ES-I3 (cell line): Measurements from ENCODE around the gene CHST11.

Source experiments
- H3K36me3 ChIP-seq: 2 replicates; pipeline ENCODE4 v1.6.1; 2013; ENCODE audit warnings: mild to moderate bottlenecking, low read length, control low read depth, moderate library complexity; ENCODE audit not compliant: insufficient read depth
- H3K4me1 ChIP-seq: 2 replicates; pipeline ENCODE4 v1.6.1; 2013; ENCODE audit warnings: mild to moderate bottlenecking, control low read depth, low read length; ENCODE audit not compliant: insufficient read depth
- H3K9ac ChIP-seq: 2 replicates; pipeline ENCODE4 v1.6.1; 2013; ENCODE audit warnings: low read depth, mild to moderate bottlenecking, low read length, moderate library complexity
- H3K9me3 ChIP-seq: 2 replicates; pipeline ENCODE4 v1.6.1; 2013; ENCODE audit warnings: mild to moderate bottlenecking, low read length, moderate library complexity; ENCODE audit not compliant: control insufficient read depth, insufficient read depth

Gene CHST11

GRCh38 chr12:104683831-104684503, 227.2 kb downstream of the CHST11 start:
- no peaks in the 10 kb centered on the region for H3K4me1 ChIP-seq
- no peaks in the 10 kb centered on the region for H3K9me3 ChIP-seq
- no peak overlapping the region for H3K9ac ChIP-seq
- no peaks in the 10 kb centered on the region for H3K36me3 ChIP-seq

- H3K9me3 ChIP-seq: no peaks in the 10 kb centered on the region
- no peaks in the 10 kb centered on the region for H3K4me1 ChIP-seq
- no peaks in the 10 kb centered on the region for H3K36me3 ChIP-seq
- no peak overlapping the region for H3K9ac ChIP-seq
Observed at GRCh38 chr12:104684884-104685283, 228.1 kb downstream of the CHST11 start.

GRCh38 chr12:104685366-104685765, 228.6 kb downstream of the CHST11 start:
- H3K4me1 ChIP-seq: no peaks in the 10 kb centered on the region
- H3K9me3 ChIP-seq: no peaks in the 10 kb centered on the region
- no peaks in the 10 kb centered on the region for H3K36me3 ChIP-seq
- H3K9ac ChIP-seq: no peak overlapping the region

GRCh38 chr12:104686196-104686595, 229.4 kb downstream of the CHST11 start:
- no peaks in the 10 kb centered on the region for H3K4me1 ChIP-seq
- no peaks in the 10 kb centered on the region for H3K9me3 ChIP-seq
- H3K9ac ChIP-seq: no peak overlapping the region
- no peaks in the 10 kb centered on the region for H3K36me3 ChIP-seq

DNA sequence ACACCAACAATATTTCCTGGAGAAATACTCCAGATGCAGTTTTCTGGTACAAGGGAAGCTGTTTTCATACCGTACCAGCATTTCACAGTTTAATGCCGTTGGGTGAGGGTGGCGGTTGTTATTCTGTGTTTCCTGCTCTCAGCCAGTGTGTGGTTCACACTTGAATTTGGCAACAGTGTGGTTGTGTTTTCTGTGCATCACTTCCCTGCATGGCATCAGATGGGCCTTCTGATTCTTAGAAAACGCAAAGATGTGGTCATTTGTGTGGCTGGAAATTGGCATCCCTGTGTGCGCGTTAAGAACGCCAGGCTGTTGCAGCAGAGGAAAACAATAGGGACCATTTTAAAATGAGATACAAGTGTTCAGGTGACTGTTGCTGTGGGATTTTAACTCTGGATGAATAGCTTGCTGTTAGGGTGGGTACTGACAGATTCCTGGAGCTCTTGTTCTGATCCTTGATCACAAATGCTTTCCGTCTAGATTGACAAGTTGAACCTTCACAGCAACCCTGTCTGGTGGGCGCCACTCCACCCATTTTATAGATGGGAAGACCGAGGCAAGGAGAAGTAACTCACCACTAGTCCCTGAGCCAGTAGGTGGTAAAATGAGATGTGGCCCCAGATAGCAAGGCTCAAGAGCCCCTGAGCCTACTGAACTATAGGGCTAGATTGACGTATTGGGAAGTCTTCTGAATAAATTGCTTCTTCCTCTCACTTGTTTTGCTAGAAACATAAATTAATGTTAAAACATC, 231.2 kb downstream of the CHST11 start:
- peaks cover 4% of the 10 kb centered on the region; the same call in 1 of the 2 replicates for H3K9me3 ChIP-seq
- no peaks in the 10 kb centered on the region for H3K4me1 ChIP-seq
- H3K36me3 ChIP-seq: no peaks in the 10 kb centered on the region
- no peak overlapping the region for H3K9ac ChIP-seq

- Histone ChIP-seq H3K4me1 (0 out of 2 replicates have a peak, but pooled peaks cover 5% of the 10 kb centered on the region), H3K36me3 (no peaks in the 10 kb centered on the region), H3K9ac (no peak overlapping the region), H3K9me3 (peaks cover 4% of the 10 kb centered on the region; the same call in 1 of the 2 replicates)
Observed at GRCh38 chr12:104689635-104690034, 232.9 kb downstream of the CHST11 start.

DNA sequence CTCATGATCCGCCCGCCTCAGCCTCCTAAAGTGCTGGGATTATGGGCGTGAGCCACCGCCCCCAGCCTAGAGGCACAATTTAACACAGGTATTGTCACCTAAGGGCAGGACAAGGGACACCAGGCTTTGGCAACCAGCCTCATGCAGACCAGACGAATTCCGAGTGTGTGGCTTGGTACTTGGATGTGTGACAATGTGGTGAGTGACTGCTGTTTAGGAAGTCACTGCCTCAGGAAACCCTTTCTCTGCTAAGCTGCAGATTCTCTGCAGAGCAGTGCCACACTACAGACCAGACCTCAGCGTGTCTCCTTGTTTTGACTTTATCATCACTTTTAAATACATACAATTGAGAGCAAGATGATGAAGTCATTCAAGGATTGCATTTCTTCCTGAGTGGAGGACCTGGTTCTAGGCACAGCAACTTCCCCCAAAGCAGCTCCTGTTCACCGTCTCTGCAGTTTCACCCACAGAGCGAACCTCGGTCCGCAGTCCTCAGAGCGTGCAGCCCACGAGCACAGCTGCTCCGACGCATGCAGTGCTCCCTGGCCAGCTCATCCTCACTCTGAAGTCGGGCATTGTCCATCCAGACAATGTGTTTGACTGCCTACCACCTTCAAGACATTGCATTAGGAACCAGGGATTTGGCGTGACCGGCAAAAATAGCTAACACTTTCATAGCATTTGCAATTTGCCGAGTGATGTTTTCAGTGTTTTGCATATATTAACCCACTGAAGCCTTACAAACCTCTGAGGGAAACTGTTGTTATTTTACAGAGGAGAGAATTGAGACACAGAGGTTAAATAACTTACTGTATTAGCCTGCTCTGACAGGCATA, 235.2 kb downstream of the CHST11 start:
- peaks cover 4% of the 10 kb centered on the region; the same call in 1 of the 2 replicates for H3K9me3 ChIP-seq
- no peaks in the 10 kb centered on the region for H3K36me3 ChIP-seq
- no peak overlapping the region for H3K9ac ChIP-seq
- peaks cover 10% of the 10 kb centered on the region; the same call in 1 of the 2 replicates for H3K4me1 ChIP-seq

DNA sequence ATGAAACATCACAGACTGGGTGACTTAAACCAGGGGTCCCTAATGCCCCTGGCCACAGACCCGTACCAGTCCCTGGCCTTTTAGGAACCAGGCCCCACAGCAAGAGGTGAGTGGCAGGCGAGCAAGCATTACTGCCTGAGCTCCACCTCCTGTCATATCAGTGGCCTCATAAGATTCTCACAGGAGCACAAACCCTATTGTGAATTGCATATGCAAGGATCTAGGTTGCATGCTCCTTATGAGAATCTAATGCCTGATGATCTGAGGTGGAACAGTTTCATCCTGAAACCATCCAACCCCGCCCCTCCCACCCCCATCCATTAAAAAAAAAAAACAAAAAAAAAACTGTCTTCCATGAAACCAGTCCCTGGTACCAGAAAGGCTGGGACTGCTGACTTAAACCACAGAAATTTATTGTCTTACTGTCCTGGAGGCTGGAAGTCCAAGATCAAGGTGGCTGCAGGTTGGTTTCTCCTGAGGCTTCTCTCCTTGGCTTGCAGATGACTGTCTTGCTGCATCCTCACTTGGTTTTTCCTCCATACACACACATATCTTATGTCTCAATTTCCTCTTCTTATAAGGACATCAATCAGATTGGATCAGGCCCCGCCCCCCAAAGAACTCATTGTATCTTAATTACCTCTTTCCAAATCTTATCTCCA, 235.9 kb downstream of the CHST11 start:
- Histone ChIP-seq H3K9me3 (peaks cover 4% of the 10 kb centered on the region; the same call in 1 of the 2 replicates), H3K4me1 (peaks cover 10% of the 10 kb centered on the region; the same call in 1 of the 2 replicates), H3K36me3 (no peaks in the 10 kb centered on the region), H3K9ac (no peak overlapping the region)

GRCh38 chr12:104693493-104693892, 236.7 kb downstream of the CHST11 start:
- H3K4me1 ChIP-seq: peaks cover 10% of the 10 kb centered on the region; the same call in 1 of the 2 replicates
- H3K9ac ChIP-seq: no peak overlapping the region
- H3K9me3 ChIP-seq: peaks cover 4% of the 10 kb centered on the region; the same call in 1 of the 2 replicates
- H3K36me3 ChIP-seq: no peaks in the 10 kb centered on the region

DNA sequence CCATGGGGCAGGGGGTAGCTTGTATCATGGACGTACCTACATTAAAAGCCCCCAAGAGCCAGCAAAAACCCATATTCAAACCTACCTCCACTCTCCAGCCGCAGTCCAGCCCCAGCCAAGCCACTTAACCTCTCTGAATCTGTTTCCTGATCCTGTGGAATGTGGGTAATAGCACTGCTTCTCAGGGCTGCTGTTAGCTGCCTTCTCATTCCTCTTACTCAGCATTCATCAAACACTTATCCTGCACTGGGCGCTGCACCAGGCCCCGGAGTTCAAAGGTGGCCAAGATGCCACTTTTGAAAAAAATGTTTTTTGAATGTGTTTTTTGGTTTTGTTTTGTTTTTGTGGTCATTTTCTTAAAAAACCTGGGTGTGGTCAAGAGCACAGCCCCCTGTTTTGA, 237.4 kb downstream of the CHST11 start:
- H3K9me3 ChIP-seq: peaks cover 4% of the 10 kb centered on the region; the same call in 1 of the 2 replicates
- peaks cover 10% of the 10 kb centered on the region; the same call in 1 of the 2 replicates for H3K4me1 ChIP-seq
- no peak overlapping the region for H3K9ac ChIP-seq
- H3K36me3 ChIP-seq: no peaks in the 10 kb centered on the region

- peaks cover 10% of the 10 kb centered on the region; the same call in 1 of the 2 replicates for H3K4me1 ChIP-seq
- H3K9ac ChIP-seq: no peak overlapping the region
- H3K36me3 ChIP-seq: no peaks in the 10 kb centered on the region
- peaks cover 4% of the 10 kb centered on the region; the same call in 1 of the 2 replicates for H3K9me3 ChIP-seq
Observed at GRCh38 chr12:104694711-104695110, 238.0 kb downstream of the CHST11 start.

GRCh38 chr12:104695453-104696148, 238.9 kb downstream of the CHST11 start:
- no peak overlapping the region for H3K9ac ChIP-seq

GRCh38 chr12:104697186-104697585, 240.4 kb downstream of the CHST11 start:
- Histone ChIP-seq H3K9me3 (peaks cover 2% of the 10 kb centered on the region; the same call in 1 of the 2 replicates), H3K9ac (no peak overlapping the region), H3K36me3 (no peaks in the 10 kb centered on the region; the same call in 1 of the 2 replicates), H3K4me1 (peaks cover 12% of the 10 kb centered on the region)

More at GRCh38 chr12:104695453-104696148, 238.9 kb downstream of the CHST11 start:
- peaks cover 10% of the 10 kb centered on the region; the same call in 1 of the 2 replicates for H3K4me1 ChIP-seq
- peaks cover 4% of the 10 kb centered on the region; the same call in 1 of the 2 replicates for H3K9me3 ChIP-seq
- H3K36me3 ChIP-seq: no peaks in the 10 kb centered on the region
